ENCODE data around the gene PPARGC1A.

The PPARGC1A gene

GRCh38 chr4:23851464-23851863 lies 38.4 kb downstream of the PPARGC1A start:
- no peak for TF ChIP-seq CTCF (conservative IDR thresholded peaks at IDR 0.05; ENCODE audit: low read depth, low read length)
- H3K4me3 ChIP-seq (ENCODE audit: low read depth, low read length): no peak overlapping the region
- no peak for DNase-seq (ENCODE audit: low read depth)

- TF ChIP-seq CTCF (conservative IDR thresholded peaks at IDR 0.05; ENCODE audit: low read depth, low read length): no peak
- H3K4me3 ChIP-seq (ENCODE audit: low read depth, low read length): no peak overlapping the region
- DNase-seq (ENCODE audit: low read depth): no peak
These were observed 42.7 kb downstream of the PPARGC1A start for GRCh38 chr4:23847158-23847557.

- no peak for TF ChIP-seq CTCF (conservative IDR thresholded peaks at IDR 0.05; ENCODE audit: low read depth, low read length)
- DNase-seq (ENCODE audit: low read depth): no peak
- H3K4me3 ChIP-seq (ENCODE audit: low read depth, low read length): no peak overlapping the region
These were observed 44.9 kb downstream of the PPARGC1A start for GRCh38 chr4:23844961-23845360.

- no peak for TF ChIP-seq CTCF (conservative IDR thresholded peaks at IDR 0.05; ENCODE audit: low read depth, low read length)
- DNase-seq (ENCODE audit: low read depth): no peak
- no peak overlapping the region for H3K4me3 ChIP-seq (ENCODE audit: low read depth, low read length)
These were observed 50.6 kb downstream of the PPARGC1A start for GRCh38 chr4:23839279-23839678.

GRCh38 chr4:23838607-23839006 lies 51.2 kb downstream of the PPARGC1A start:
- no peak overlapping the region for H3K4me3 ChIP-seq (ENCODE audit: low read depth, low read length)
- no peak for DNase-seq (ENCODE audit: low read depth)
- TF ChIP-seq CTCF (conservative IDR thresholded peaks at IDR 0.05; ENCODE audit: low read depth, low read length): no peak

GRCh38 chr4:23838131-23838530 lies 51.7 kb downstream of the PPARGC1A start:
- H3K4me3 ChIP-seq (ENCODE audit: low read depth, low read length): no peak overlapping the region
- DNase-seq (ENCODE audit: low read depth): no peak
- no peak for TF ChIP-seq CTCF (conservative IDR thresholded peaks at IDR 0.05; ENCODE audit: low read depth, low read length)

GRCh38 chr4:23837371-23837770 lies 52.5 kb downstream of the PPARGC1A start:
- TF ChIP-seq CTCF (conservative IDR thresholded peaks at IDR 0.05; ENCODE audit: low read depth, low read length): no peak

More at GRCh38 chr4:23837371-23837770, 52.5 kb downstream of the PPARGC1A start:
- no peak for DNase-seq (ENCODE audit: low read depth)
- H3K4me3 ChIP-seq (ENCODE audit: low read depth, low read length): no peak overlapping the region

Data from choroid plexus epithelial cell (primary cell).